ENCODE measurements around the gene GABRR3.
A peak's percentile ranks its signal among the peaks of the same experiment; 100 is the strongest.

Gene GABRR3
- total RNA-seq = 0 to 3.4 (median 0) reads per million in 17 experiments

GRCh38 chr3:98035208-98035607 is at the start of gene GABRR3:
Gene GABRR3, minus strand, starts transcription at chr3:98035315. Its CDS starts 328 bp downstream, at chr3:98034987.
- DNase-seq = no peak

GRCh38 chr3:98073486-98073885 is 38.4 kb upstream of the GABRR3 start:
- no peak for DNase-seq

GRCh38 chr3:98070840-98071239 is 35.7 kb upstream of the GABRR3 start:
- no peak for DNase-seq

GRCh38 chr3:98068824-98069223 is 33.7 kb upstream of the GABRR3 start:
- no peak for DNase-seq

- DNase-seq = peak; percentile 28 to 57 (median 46)
Observed at GRCh38 chr3:98058244-98058960, 23.3 kb upstream of the GABRR3 start.

GRCh38 chr3:98057631-98058030 is 22.5 kb upstream of the GABRR3 start:
- DNase-seq = no peak

GRCh38 chr3:98056035-98056434 is 20.9 kb upstream of the GABRR3 start:
- no peak for DNase-seq

GRCh38 chr3:98049271-98049670 is 14.2 kb upstream of the GABRR3 start:
- DNase-seq = no peak

GRCh38 chr3:98048586-98048985 is 13.5 kb upstream of the GABRR3 start:
- DNase-seq = peak in 3 of 4 experiments; percentile 5 to 47 (median 26)

GRCh38 chr3:98041350-98041749 is 6.2 kb upstream of the GABRR3 start:
- DNase-seq = no peak

- DNase-seq = peak; percentile 78 to 85 (median 81)
Observed at GRCh38 chr3:98039322-98040024, 4.4 kb upstream of the GABRR3 start.

- DNase-seq = no peak
Observed at GRCh38 chr3:98038876-98039275, 3.8 kb upstream of the GABRR3 start.

- no peak for DNase-seq
Observed at GRCh38 chr3:98038286-98038685, 3.2 kb upstream of the GABRR3 start.

- no peak for DNase-seq
Observed at GRCh38 chr3:98034486-98034885, 629 bp downstream of the GABRR3 start.

GRCh38 chr3:98034036-98034435 is 1.1 kb downstream of the GABRR3 start:
- DNase-seq = no peak

- no peak for DNase-seq
Observed at GRCh38 chr3:98032904-98033303, 2.2 kb downstream of the GABRR3 start.

- DNase-seq = no peak
Observed at GRCh38 chr3:98032265-98032664, 2.9 kb downstream of the GABRR3 start.

GRCh38 chr3:98029083-98029482 is 6.0 kb downstream of the GABRR3 start:
- no peak for DNase-seq

GRCh38 chr3:98027085-98027446 is 8.0 kb downstream of the GABRR3 start:
- DNase-seq = no peak

GRCh38 chr3:98026425-98027084 is 8.6 kb downstream of the GABRR3 start:
- DNase-seq = no peak

GRCh38 chr3:98025392-98025945 is 9.6 kb downstream of the GABRR3 start:
- no peak for DNase-seq

GRCh38 chr3:98022978-98023820 is 11.9 kb downstream of the GABRR3 start:
- peak; percentile 83 to 95 (median 92) for DNase-seq
